Common myeloid progenitor, CD34-positive (primary cell): ENCODE measurements around the gene PSD.

Experiments used
- CTCF ChIA-PET: fragments of 350-600 bp; sonication (Branson Sonifier 250); formaldehyde crosslinking; loops from one replicate; lab custom pipeline; 2021; ENCODE audit warnings: antibody characterized with exemption; lab: Charles Lee
- POLR2A ChIA-PET: fragments of 350-600 bp; sonication (Branson Sonifier 250); formaldehyde crosslinking; loops from one replicate; lab custom pipeline; 2021; ENCODE audit warnings: antibody characterized with exemption; lab: Charles Lee
- DNase-seq, 3 donors: peaks; one replicate each; pipeline versions ENCODE4 v3.0.0 to v3.0.0-alpha.2; 2013
- H3K27ac ChIP-seq, 2 experiments: 1 replicate in 1 of 2; 2 replicates in 1 of 2; pipeline ENCODE4 v1.7.0; 2013; ENCODE audit warnings: inconsistent platforms in 2 of 2, low read length in 2 of 2, mild to moderate bottlenecking in 2 of 2, low read depth in 1 of 2, moderate library complexity in 1 of 2; ENCODE audit not compliant: severe bottlenecking in 2 of 2, insufficient read depth in 1 of 2, poor library complexity in 1 of 2
- H3K27me3 ChIP-seq, 5 experiments: replicated peaks in 2 of 5; 1 replicate in 3 of 5; 2 replicates in 2 of 5; pipeline versions ENCODE4 v1.6.1 to v1.7.0; 2013; ENCODE audit warnings: low read length in 4 of 5, mild to moderate bottlenecking in 2 of 5, moderate library complexity in 2 of 5, inconsistent platforms in 1 of 5; ENCODE audit not compliant: insufficient read depth in 5 of 5, control insufficient read depth in 4 of 5
- H3K36me3 ChIP-seq, 4 experiments: 1 replicate in 2 of 4; 2 replicates in 2 of 4; pipeline versions ENCODE4 v1.6.1 to v1.7.0; 2013; ENCODE audit warnings: low read length in 3 of 4, control low read depth in 1 of 4, mild to moderate bottlenecking in 1 of 4; ENCODE audit not compliant: control insufficient read depth in 4 of 4, insufficient read depth in 4 of 4
- H3K4me1 ChIP-seq, 4 experiments: 1 replicate in 3 of 4; 2 replicates in 1 of 4; pipeline versions ENCODE4 v1.6.1 to v1.7.1; 2013; ENCODE audit warnings: low read length in 3 of 4, mild to moderate bottlenecking in 3 of 4, control low read depth in 1 of 4, inconsistent platforms in 1 of 4, moderate library complexity in 1 of 4; ENCODE audit not compliant: control insufficient read depth in 4 of 4, insufficient read depth in 4 of 4; ENCODE audit errors: control extremely low read depth in 1 of 4
- H3K4me3 ChIP-seq, 7 experiments: 1 replicate in 4 of 7; 2 replicates in 3 of 7; pipeline versions ENCODE4 v1.5.1 to v1.7.0; 2013; ENCODE audit warnings: mild to moderate bottlenecking in 7 of 7, low read length in 6 of 7, moderate library complexity in 6 of 7, inconsistent platforms in 2 of 7, low read depth in 2 of 7, control low read depth in 1 of 7; ENCODE audit not compliant: insufficient read depth in 4 of 7, control insufficient read depth in 1 of 7; ENCODE audit errors: extremely low read depth in 1 of 7
- H3K9me3 ChIP-seq, 5 experiments: 1 replicate in 4 of 5; 2 replicates in 1 of 5; pipeline versions ENCODE4 v1.6.1 to v1.7.1; 2013; ENCODE audit warnings: low read length in 4 of 5, mild to moderate bottlenecking in 2 of 5, inconsistent platforms in 1 of 5, low read depth in 1 of 5, moderate library complexity in 1 of 5; ENCODE audit not compliant: control insufficient read depth in 4 of 5, insufficient read depth in 2 of 5; ENCODE audit errors: control extremely low read depth in 1 of 5
- WGBS: methylation state at CpG from one replicate; pipeline ENCODE4 v1.1.5; 2013; ENCODE audit not compliant: insufficient coverage; 5-methylcytosine and 5-hydroxymethylcytosine counted together

Gene PSD

DNA sequence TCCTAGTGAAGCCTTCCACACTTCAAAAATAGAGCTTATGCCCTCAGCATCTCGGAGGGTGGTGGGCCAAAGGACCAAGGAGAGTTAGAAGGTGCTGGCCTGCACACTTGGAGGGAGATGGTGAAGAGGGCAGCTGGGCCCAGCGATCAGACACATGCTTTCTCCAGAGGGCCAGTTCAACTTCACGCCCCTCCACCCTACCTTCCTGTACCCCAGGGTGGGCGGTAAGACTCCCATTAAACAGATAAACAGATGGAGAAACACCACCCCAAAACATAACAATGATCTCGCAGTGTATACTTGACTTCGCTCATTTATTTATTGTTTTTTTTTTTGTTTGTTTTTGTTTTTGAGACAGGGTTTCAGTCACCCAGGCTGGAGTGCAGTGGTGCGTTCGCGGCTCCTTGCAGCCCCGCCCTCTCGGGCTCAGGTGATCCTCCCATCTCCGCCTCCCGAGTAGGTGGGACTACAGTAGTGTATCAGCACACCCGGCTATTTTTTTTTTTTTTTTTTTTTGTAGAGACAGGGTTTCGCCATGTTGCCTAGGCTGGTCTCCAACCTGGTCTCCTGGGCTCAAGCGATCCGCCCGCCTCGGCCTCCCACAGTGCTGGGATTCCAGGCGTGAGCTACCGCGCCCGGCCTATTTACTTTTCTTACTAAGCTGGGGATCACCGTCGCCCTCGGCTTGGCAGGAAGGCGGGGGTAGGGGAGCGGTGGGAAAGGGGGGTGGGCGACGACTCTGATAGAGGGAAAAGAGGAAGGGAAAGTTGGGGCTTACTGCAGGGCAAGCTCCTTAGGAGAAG lies 30.9 kb upstream of the PSD start:
- H3K27me3 ChIP-seq = no peaks in the 10 kb centered on the region
- 4% methylated on average over 17 of the region's 30 CpGs for WGBS
- H3K27ac ChIP-seq = peak overlapping the region; percentile 61 to 83
- no peaks in the 10 kb centered on the region for H3K9me3 ChIP-seq
- CTCF ChIA-PET = interaction anchor here (1.2 to 4.3 kb wide), 6 partner anchors 11 to 167 kb away, joined by 3 to 23 read pairs (median 17); partner anchors contain the start of gene FBXL15
- POLR2A ChIA-PET = interaction anchor here (1.2 to 1.8 kb wide), 4 partner anchors 13 to 16 kb away, joined by 3 to 12 read pairs (median 4); no protein-coding TSS in a partner anchor
- H3K4me1 ChIP-seq = peaks cover 6 to 33% (median 21%) of the 10 kb centered on the region in 4 experiments
- peak overlapping the region; percentile 75 to 98 (median 87) for H3K4me3 ChIP-seq
- H3K36me3 ChIP-seq = peaks cover 3 to 14% (median 9%) of the 10 kb centered on the region in 4 experiments
- peak; percentile 84 to 89 (median 86) for DNase-seq

DNA sequence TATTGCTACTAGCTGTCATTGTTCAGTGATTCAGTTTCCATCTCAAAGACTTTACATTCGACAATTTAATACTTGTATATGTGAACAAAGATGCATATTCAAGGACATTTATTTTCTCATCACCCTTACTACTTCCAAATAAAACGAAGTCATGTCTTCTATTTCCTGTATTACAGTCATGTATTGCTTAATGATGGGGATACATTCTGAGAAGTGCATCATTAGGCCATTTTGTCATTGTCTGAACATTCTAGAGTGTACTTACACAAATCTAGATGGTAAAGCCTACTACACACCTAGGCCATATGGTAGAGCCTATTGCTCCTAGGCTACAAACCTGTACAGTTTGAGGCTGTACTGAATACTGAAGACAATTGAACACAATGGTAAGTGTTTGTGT lies 26.3 kb upstream of the PSD start:
- WGBS = no CpG with 5 or more reads among the region's 2 CpGs
- POLR2A ChIA-PET = interaction anchor here (0.7 kb wide), 1 partner anchor 771 kb away, joined by 6 read pairs; no protein-coding TSS in a partner anchor
- H3K27me3 ChIP-seq = no peaks in the 10 kb centered on the region
- H3K36me3 ChIP-seq = no peaks in the 10 kb centered on the region
- H3K4me1 ChIP-seq = peaks cover 0 to 5% (median 5%) of the 10 kb centered on the region in 4 experiments
- no peaks in the 10 kb centered on the region for H3K9me3 ChIP-seq
- CTCF ChIA-PET = no interaction called here
- H3K27ac ChIP-seq = no peak overlapping the region
- H3K4me3 ChIP-seq = no peak overlapping the region
- no peak for DNase-seq

DNA sequence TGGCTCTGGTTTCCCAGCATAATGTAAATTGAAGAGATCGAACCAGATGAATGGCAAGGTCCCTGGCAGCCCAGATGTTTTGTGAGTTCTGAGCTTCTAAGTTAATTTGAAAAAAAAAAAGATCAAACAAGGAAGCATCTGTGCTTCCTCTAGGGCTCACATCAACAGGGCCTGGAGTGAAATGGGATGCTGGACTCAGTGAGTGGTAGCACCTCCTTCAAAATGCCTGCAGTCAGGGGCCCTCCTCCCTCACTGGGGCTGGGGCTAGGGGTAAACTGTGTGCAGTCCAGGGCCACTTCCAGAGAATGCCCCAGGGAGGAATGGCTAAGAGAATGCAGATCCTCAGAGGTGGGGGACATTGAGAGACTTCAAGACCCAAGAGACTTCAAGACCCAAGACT lies 19.8 kb upstream of the PSD start:
- Histone ChIP-seq H3K9me3 (no peaks in the 10 kb centered on the region), H3K27ac (peak overlapping the region; percentile 25 to 66), H3K4me3 (peak overlapping the region in 3 of 7 experiments; percentile 28 to 46 (median 34)), H3K4me1 (peaks cover 7 to 48% (median 45%) of the 10 kb centered on the region in 4 experiments), H3K36me3 (peaks cover 0 to 7% (median 0%) of the 10 kb centered on the region in 4 experiments), H3K27me3 (no peaks in the 10 kb centered on the region)
- DNase-seq = peak in 2 of 3 donors; percentile 54 to 61
- ChIA-PET CTCF (interaction anchor here (1.5 to 8.3 kb wide), 2 partner anchors 11 to 15 kb away, joined by 4 to 71 read pairs; partner anchors contain the start of gene FBXL15), POLR2A (no interaction called here)
- WGBS = 11% methylated on average over 1 of the region's 1 CpG

DNA sequence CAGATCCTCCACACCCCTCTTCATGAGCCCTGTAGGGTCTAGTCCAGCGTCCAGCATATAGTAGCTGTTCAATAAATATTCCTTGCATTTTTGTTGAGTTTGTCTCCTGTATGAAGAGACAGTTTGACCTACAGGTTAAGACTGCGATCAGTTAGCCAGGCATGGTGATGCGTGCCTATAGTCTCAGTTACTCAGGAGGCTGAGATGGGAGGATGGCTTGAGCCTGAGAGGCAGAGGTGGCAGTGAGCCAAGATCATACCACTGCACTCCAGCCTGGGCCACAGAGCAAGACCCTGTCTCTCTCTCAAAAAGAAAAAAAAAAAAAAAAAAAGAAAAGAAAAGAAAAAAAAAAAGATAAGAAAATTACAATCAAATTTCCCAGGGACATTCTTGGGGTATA lies 18.9 kb upstream of the PSD start:
- WGBS = 85% methylated on average over 2 of the region's 3 CpGs
- no peaks in the 10 kb centered on the region for H3K27me3 ChIP-seq
- peak overlapping the region in 1 of 7 experiments; percentile 15 for H3K4me3 ChIP-seq
- ChIA-PET CTCF (interaction anchor here (1.5 to 8.3 kb wide), 3 partner anchors 12 to 14 kb away, joined by 4 to 71 read pairs (median 23); partner anchors contain the start of genes C10orf95 and FBXL15), POLR2A (no interaction called here)
- H3K27ac ChIP-seq = no peak overlapping the region
- no peak for DNase-seq
- peaks cover 0 to 7% (median 0%) of the 10 kb centered on the region in 4 experiments for H3K36me3 ChIP-seq
- peaks cover 7 to 53% (median 49%) of the 10 kb centered on the region in 4 experiments for H3K4me1 ChIP-seq
- no peaks in the 10 kb centered on the region for H3K9me3 ChIP-seq

DNA sequence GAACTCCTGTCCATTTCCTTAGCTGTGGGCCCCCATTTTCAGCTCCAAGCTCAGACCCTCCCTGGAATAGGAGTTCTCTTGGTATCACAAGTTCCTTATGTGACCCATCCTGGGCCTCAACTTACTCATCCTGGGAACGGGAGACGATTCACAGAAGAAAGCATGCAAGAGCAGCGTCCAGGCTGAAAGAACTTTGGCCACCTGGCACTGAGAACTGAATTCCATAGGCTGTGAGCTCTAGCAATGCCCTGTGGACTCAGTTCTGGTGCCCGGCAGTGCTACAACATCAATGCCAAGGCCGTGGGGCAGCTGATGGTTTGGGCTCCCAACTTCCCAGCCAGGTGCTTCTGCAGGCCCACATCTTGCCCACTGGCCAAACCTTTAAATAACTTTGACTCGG lies 17.7 kb upstream of the PSD start:
- peaks cover 13 to 62% (median 58%) of the 10 kb centered on the region in 4 experiments for H3K4me1 ChIP-seq
- WGBS = 52% methylated on average over 6 of the region's 6 CpGs
- CTCF ChIA-PET = interaction anchor here (0.8 to 8.3 kb wide), 7 partner anchors 13 to 54 kb away, joined by 3 to 71 read pairs (median 3); partner anchors contain the start of genes C10orf95 and FBXL15
- POLR2A ChIA-PET = interaction anchor here (0.6 to 1.1 kb wide), 3 partner anchors 11 to 13 kb away, joined by 3 to 4 read pairs (median 4); no protein-coding TSS in a partner anchor
- H3K4me3 ChIP-seq = peak overlapping the region in 6 of 7 experiments; percentile 69 to 91 (median 74)
- H3K36me3 ChIP-seq = peaks cover 0 to 7% (median 0%) of the 10 kb centered on the region in 4 experiments
- H3K27ac ChIP-seq = peak overlapping the region; percentile 47 to 85
- H3K9me3 ChIP-seq = no peaks in the 10 kb centered on the region
- no peak for DNase-seq
- no peaks in the 10 kb centered on the region for H3K27me3 ChIP-seq

DNA sequence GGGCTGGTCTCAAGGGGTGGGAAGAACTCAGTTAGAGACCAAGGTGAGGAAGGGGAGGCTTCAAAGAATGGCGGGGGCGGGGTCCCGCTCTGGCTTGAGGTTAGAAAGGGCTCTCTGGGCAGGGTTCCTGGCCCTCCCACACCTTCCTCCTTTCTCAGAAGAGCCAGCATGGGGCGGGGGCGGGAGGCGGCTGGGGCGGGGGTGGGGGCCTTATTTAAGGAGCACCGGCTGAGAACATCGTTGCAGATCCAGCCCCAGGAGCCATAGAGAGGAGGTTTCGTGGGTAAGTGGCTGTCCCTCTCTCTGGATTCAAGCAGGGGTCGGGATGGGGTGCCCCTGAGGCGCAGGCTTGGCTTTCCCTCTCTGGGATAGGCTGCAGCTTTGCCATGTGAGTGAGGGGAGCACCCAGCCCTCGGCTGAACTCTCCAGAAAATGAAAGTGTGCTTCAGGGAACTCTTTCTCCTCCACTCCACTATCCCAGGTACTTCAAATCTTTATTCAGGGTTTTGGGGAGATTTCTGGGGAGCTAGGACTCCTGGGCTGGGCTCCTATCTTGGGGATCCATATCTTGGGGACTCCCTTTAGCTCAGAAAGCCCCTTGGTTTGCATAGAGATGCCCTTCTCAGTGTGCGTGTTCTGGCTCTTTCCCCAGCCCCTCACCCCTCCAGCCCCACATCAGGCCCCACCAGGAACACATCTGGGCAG lies 17.1 kb upstream of the PSD start:
- peak overlapping the region; percentile 47 to 85 for H3K27ac ChIP-seq
- no peaks in the 10 kb centered on the region for H3K27me3 ChIP-seq
- CTCF ChIA-PET = interaction anchor here (1.0 to 8.3 kb wide), 6 partner anchors 12 to 53 kb away, joined by 3 to 71 read pairs (median 3); partner anchors contain the start of genes C10orf95 and FBXL15
- H3K4me3 ChIP-seq = peak overlapping the region; percentile 42 to 91 (median 70)
- H3K4me1 ChIP-seq = peaks cover 14 to 63% (median 59%) of the 10 kb centered on the region in 4 experiments
- POLR2A ChIA-PET = interaction anchor here (0.6 to 1.1 kb wide), 2 partner anchors 14 to 15 kb away, joined by 3 to 4 read pairs; no protein-coding TSS in a partner anchor
- no peaks in the 10 kb centered on the region for H3K9me3 ChIP-seq
- DNase-seq = peak in 2 of 3 donors; percentile 66 to 70
- 0% methylated on average over 4 of the region's 14 CpGs for WGBS
- peaks cover 0 to 9% (median 0%) of the 10 kb centered on the region in 4 experiments for H3K36me3 ChIP-seq
